Measurements from ENCODE around the gene TNFRSF21. TPM values are rescaled to one million over a fixed set of nuclear protein-coding genes. Genes with fewer than 3 reads are reported as not detected.

TNFRSF21 gene
- total and polyA plus RNA-seq, 9 of the 15 experiments (the other 6 are each of a cell fraction or from before 2014, with no cell fraction given) = 0.63 to 5.7 (median 2.2) TPM

GRCh38 chr6:47358440-47359225 is 48.9 kb upstream of the TNFRSF21 start:
- BruUV-seq (replicated peaks) = no TSS peak
- CTCF ChIA-PET (ENCODE audit: low intra/inter-chr PET ratio) = no interaction called here
- TF ChIP-seq E2F4 (CRISPR knock-in tag; IDR thresholded peaks at IDR 0.05; ENCODE audit: low read depth) (no peak), ZKSCAN8 (CRISPR knock-in tag; IDR thresholded peaks at IDR 0.05) (no peak), DMBX1 (CRISPR knock-in tag; IDR thresholded peaks at IDR 0.05; ENCODE audit: borderline replicate concordance) (no peak), KLF16 (IDR thresholded peaks at IDR 0.05) (no peak), ZFP1 (CRISPR knock-in tag; IDR thresholded peaks at IDR 0.05) (no peak), TAF7 (tag; IDR thresholded peaks at IDR 0.05) (no peak), BCOR (IDR thresholded peaks at IDR 0.05) (no peak), ZNF124 (CRISPR knock-in tag; IDR thresholded peaks at IDR 0.05) (no peak), ELK1 (CRISPR knock-in tag; IDR thresholded peaks at IDR 0.05) (no peak), CREB5 (CRISPR knock-in tag; IDR thresholded peaks at IDR 0.05) (no peak)
- POLR2A ChIA-PET = interaction anchor here (0.7 to 1.3 kb wide), 2 partner anchors 9 kb away, joined by 3 to 4 read pairs; no protein-coding TSS in a partner anchor
- intact Hi-C loops (cut with micrococcal nuclease) (no loop called here), in situ Hi-C loops (cut with MboI) (no loop called here)
- no peaks in the 10 kb centered on the region for H3K9me3 ChIP-seq (replicated peaks; ENCODE audit: control insufficient read depth, insufficient read depth, low read depth, low read length)
- WGBS (ENCODE audit: insufficient coverage, low coverage, missing lambda C conversion rate) = 5% methylated on average over 6 of the region's 6 CpGs
- no peaks in the 10 kb centered on the region for H3K9me1 ChIP-seq (ENCODE audit: control insufficient read depth, insufficient read depth, low read length)
- H3K9ac ChIP-seq (ENCODE audit: insufficient read depth in 1 of 2, low read depth in 2 of 2, low read length in 2 of 2) = no peak overlapping the region
- no peak overlapping the region for H3K4me3 ChIP-seq
- peaks cover 0 to 17% of the 10 kb centered on the region in 2 experiments; a peak in 3 of 5 replicates for H3K4me1 ChIP-seq (replicated peaks in 1 of 2; ENCODE audit: control insufficient read depth in 2 of 2, insufficient read depth in 2 of 2, low read length in 2 of 2)
- no peaks in the 10 kb centered on the region for H3K79me2 ChIP-seq (ENCODE audit: control insufficient read depth, insufficient read depth, low read length)
- ATAC-seq (no peak), DNase-seq (ENCODE audit: extremely low read depth in 1 of 4, low spot score in 3 of 4) (no peak), FAIRE-seq (no peak)
- no peaks in the 10 kb centered on the region for H3K27me3 ChIP-seq (ENCODE audit: control insufficient read depth in 2 of 2, insufficient read depth in 2 of 2, low read length in 2 of 2)
- no peaks in the 10 kb centered on the region for H3K36me3 ChIP-seq (ENCODE audit: control insufficient read depth, insufficient read depth, low read length)
- H3K4me2 ChIP-seq (ENCODE audit: insufficient read depth, low read length) = no peak overlapping the region
- no peak overlapping the region for H2AFZ ChIP-seq (ENCODE audit: low read depth, low read length)
- H3K27ac ChIP-seq (ENCODE audit: extremely low read depth, low read depth, low read length) = no peak overlapping the region
- no peaks in the 10 kb centered on the region for H4K20me1 ChIP-seq (replicated peaks; ENCODE audit: control insufficient read depth, insufficient read depth, low read length)
